GM20431 (cell line): ENCODE data around the gene GCN1.

Experiments
- in situ Hi-C: fragments of 300-500 bp; cut with MseI, MboI; formaldehyde crosslinking; loops from one replicate; pipeline ENCODE4 v1.15.0; 2020; ENCODE audit warnings: low sequenced_read_pairs; ENCODE audit not compliant: unreplicated experiment

GCN1 gene

DNA sequence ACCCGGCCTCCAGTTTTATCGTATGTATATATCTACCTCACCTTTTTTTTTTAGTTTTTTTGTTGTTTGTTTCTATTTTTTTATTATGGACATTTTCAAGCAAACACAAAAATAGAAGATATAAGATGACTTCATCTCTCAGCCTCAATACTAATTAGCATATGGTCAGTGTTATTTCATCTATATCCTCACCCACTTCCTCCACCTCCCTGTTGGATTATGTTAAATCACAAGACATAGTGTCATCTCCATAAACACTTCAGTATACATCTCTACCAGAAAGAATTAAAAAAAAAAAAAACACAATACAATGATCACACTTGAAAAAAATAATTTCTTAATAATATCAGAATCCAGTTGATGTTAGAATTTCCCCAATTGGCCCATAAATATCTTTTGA lies 112.9 kb downstream of the GCN1 start:
- in situ Hi-C loops: no loop called here

GRCh38 chr12:120079411-120080400 lies 114.8 kb downstream of the GCN1 start:
- in situ Hi-C loops: no loop called here

DNA sequence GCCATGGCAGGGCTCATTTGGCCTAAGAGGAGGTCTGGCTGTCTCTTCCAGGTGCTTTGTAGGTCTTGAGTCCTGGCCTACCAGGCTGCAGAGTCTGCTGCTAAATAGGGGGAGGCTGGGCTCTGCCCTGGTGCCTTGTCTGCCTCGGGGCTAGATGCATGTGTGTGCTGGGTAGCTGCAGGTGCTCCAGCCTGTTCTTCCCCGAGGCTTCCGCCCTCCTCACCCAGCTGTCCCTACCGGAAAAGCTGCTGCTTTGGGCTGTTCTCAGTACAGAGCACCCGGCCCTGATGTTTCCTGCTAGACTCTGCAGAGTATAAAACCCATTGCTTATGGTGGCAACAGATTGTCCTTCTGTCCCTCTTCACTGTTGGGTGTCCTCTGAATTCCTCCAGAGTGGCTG lies 115.6 kb downstream of the GCN1 start:
- in situ Hi-C loops: no loop called here

GRCh38 chr12:120077260-120077659 lies 117.3 kb downstream of the GCN1 start:
- in situ Hi-C loops: no loop called here
